ENCODE data around the gene MAGI1. TPM values are rescaled to one million over a fixed set of nuclear protein-coding genes. Genes with fewer than 3 reads are reported as not detected.

Gene MAGI1
- total RNA-seq, 5 donors from 2014 or later (not counting 1 experiment from before 2014, with no cell fraction given), result 0.23 to 0.63 (median 0.29) TPM

DNA sequence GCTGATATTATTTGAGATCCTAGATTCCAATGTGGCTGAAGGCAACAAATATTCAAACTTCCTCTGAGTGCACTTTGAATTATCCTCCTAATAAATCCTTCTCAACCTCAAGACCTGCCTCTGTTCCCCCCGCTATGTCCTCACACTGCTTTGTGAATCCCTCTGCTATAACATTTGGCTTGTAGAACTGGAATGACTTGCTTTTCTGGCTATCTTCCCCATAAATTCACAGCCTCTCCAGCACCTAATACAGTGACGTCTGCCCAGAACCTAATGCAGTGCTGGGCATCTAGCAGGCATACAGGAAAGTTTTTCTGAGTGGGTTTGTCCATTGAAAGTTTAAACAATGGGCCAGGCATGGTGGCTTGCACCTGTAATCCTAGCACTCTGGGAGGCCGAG, 707.0 kb downstream of the MAGI1 start:
- Histone ChIP-seq H3K4me1 (ENCODE audit: control insufficient read depth in 1 of 2, extremely low read depth in 1 of 2, insufficient read depth in 2 of 2, low read length in 2 of 2) (no peaks in the 10 kb centered on the region), H3K36me3 (ENCODE audit: control insufficient read depth in 2 of 2, extremely low read depth in 1 of 2, insufficient read depth in 1 of 2, low read length in 1 of 2) (no peaks in the 10 kb centered on the region), H3K27ac (ENCODE audit: low read length) (no peak overlapping the region), H3K9me3 (no peaks in the 10 kb centered on the region), H3K4me3 (ENCODE audit: control insufficient read depth in 1 of 2, extremely low read depth in 1 of 2, low read length in 1 of 2) (no peak overlapping the region), H3K27me3 (replicated peaks in 1 of 2; ENCODE audit: control insufficient read depth in 2 of 2, extremely low read depth in 1 of 2, insufficient read depth in 2 of 2, low read length in 1 of 2) (no peaks in the 10 kb centered on the region)
- H3K27me3 Mint-ChIP-seq, result no peaks in the 10 kb centered on the region
- H3K36me3 Mint-ChIP-seq, result no peaks in the 10 kb centered on the region
- H3K4me1 Mint-ChIP-seq, result no peaks in the 10 kb centered on the region
- ChIA-PET POLR2A (no interaction called here), CTCF (no interaction called here)
- H3K9me3 Mint-ChIP-seq, result peaks cover 8 to 21% (median 18%) of the 10 kb centered on the region in 3 donors
- H3K4me3 Mint-ChIP-seq, result no peak overlapping the region
- no peak for ATAC-seq (replicated peaks in 1 of 4)
- DNase-seq, result no peak
- 60% methylated on average over 1 of the region's 3 CpGs for WGBS (ENCODE audit: insufficient coverage)
- H3K27ac Mint-ChIP-seq, result no peak overlapping the region

DNA sequence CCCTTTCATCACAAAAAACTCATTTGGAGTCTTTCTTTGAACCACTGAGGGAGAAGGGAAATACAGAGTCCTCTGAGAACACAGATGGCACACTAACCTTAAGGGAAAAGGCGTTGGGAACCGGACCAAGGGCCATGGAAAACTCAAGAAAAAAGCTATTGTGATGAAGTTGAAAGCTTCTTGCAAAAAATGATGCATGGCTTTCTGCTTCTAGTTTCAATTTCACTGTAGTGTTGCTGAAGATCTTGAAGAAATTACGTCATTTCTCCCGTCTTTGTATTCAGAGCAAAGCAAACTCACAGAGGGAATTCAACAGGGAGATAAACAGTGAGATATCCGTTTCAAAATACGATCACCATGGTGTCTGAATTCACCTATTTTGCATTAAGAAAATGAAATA, 708.6 kb downstream of the MAGI1 start:
- ChIA-PET POLR2A (no interaction called here), CTCF (no interaction called here)
- Histone ChIP-seq H3K27me3 (replicated peaks in 1 of 2; ENCODE audit: control insufficient read depth in 2 of 2, extremely low read depth in 1 of 2, insufficient read depth in 2 of 2, low read length in 1 of 2) (no peaks in the 10 kb centered on the region), H3K4me1 (ENCODE audit: control insufficient read depth in 1 of 2, extremely low read depth in 1 of 2, insufficient read depth in 2 of 2, low read length in 2 of 2) (no peaks in the 10 kb centered on the region), H3K4me3 (ENCODE audit: control insufficient read depth in 1 of 2, extremely low read depth in 1 of 2, low read length in 1 of 2) (no peak overlapping the region), H3K9me3 (no peaks in the 10 kb centered on the region), H3K36me3 (ENCODE audit: control insufficient read depth in 2 of 2, extremely low read depth in 1 of 2, insufficient read depth in 1 of 2, low read length in 1 of 2) (no peaks in the 10 kb centered on the region), H3K27ac (ENCODE audit: low read length) (no peak overlapping the region)
- no peak for ATAC-seq (replicated peaks in 1 of 4)
- Mint-ChIP-seq H3K9me3 (peaks cover 6 to 13% (median 13%) of the 10 kb centered on the region in 3 donors), H3K4me1 (no peaks in the 10 kb centered on the region), H3K27me3 (peaks cover 0 to 3% of the 10 kb centered on the region in 2 donors), H3K4me3 (no peak overlapping the region), H3K36me3 (no peaks in the 10 kb centered on the region), H3K27ac (no peak overlapping the region)
- no CpG with 5 or more reads among the region's 6 CpGs for WGBS (ENCODE audit: insufficient coverage)
- DNase-seq, result no peak

DNA sequence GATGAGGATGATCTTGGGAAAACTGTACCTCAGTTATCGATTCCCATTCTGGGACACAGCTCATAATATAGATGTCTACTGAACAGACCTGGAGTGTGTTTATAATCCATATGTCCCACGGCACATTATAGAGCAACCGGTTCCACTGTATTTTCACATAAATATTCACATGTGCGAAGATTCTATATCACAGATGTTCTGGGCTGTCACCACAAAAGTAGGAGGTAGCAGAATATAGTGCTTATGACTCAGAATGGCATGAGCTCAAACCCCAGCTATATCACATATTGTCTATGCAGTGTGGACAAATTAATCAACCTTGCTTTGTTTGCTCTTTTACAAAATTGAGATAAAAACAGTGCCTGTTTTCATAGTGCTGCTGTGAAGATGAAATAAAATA, 710.6 kb downstream of the MAGI1 start:
- H3K4me3 Mint-ChIP-seq, result no peak overlapping the region
- H3K4me3 ChIP-seq (ENCODE audit: control insufficient read depth in 1 of 2, extremely low read depth in 1 of 2, low read length in 1 of 2), result no peak overlapping the region
- H3K27me3 Mint-ChIP-seq, result peaks cover 0 to 3% of the 10 kb centered on the region in 2 donors

DNA sequence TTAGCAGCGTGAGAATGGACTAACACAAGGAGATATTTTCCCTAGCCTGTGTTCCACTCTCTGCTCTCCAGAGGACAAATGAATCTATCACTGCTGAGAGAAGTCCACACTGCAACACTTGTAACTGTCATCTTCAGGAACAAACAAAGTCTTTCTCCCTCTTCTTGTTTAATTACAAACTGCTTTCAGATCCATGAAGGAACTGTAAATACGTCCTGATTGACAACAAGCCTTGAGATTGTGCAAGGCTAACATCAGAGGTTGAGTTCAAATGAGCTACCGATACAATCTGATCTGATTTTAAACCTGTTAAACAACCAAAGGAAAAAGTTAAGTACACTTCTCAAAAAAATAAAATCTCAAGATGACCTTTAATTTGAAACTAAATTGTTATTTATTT, 712.1 kb downstream of the MAGI1 start:
- H3K4me3 Mint-ChIP-seq, result no peak overlapping the region
- no peak for ATAC-seq (replicated peaks in 1 of 4)
- CTCF ChIA-PET, result no interaction called here

More for the DNA sequence above, 710.6 kb downstream of the MAGI1 start:
- no peak overlapping the region for H3K27ac Mint-ChIP-seq
- ATAC-seq (replicated peaks in 1 of 4), result no peak
- Histone ChIP-seq H3K9me3 (no peaks in the 10 kb centered on the region), H3K27me3 (replicated peaks in 1 of 2; ENCODE audit: control insufficient read depth in 2 of 2, extremely low read depth in 1 of 2, insufficient read depth in 2 of 2, low read length in 1 of 2) (no peaks in the 10 kb centered on the region), H3K4me1 (ENCODE audit: control insufficient read depth in 1 of 2, extremely low read depth in 1 of 2, insufficient read depth in 2 of 2, low read length in 2 of 2) (no peaks in the 10 kb centered on the region), H3K27ac (ENCODE audit: low read length) (no peak overlapping the region), H3K36me3 (ENCODE audit: control insufficient read depth in 2 of 2, extremely low read depth in 1 of 2, insufficient read depth in 1 of 2, low read length in 1 of 2) (no peaks in the 10 kb centered on the region)
- H3K4me1 Mint-ChIP-seq, result no peaks in the 10 kb centered on the region
- POLR2A ChIA-PET, result no interaction called here
- WGBS (ENCODE audit: insufficient coverage), result no CpG with 5 or more reads among the region's 4 CpGs
- DNase-seq, result no peak
- CTCF ChIA-PET, result no interaction called here
- H3K9me3 Mint-ChIP-seq, result peaks cover 8 to 18% (median 13%) of the 10 kb centered on the region in 3 donors
- no peaks in the 10 kb centered on the region for H3K36me3 Mint-ChIP-seq

DNA sequence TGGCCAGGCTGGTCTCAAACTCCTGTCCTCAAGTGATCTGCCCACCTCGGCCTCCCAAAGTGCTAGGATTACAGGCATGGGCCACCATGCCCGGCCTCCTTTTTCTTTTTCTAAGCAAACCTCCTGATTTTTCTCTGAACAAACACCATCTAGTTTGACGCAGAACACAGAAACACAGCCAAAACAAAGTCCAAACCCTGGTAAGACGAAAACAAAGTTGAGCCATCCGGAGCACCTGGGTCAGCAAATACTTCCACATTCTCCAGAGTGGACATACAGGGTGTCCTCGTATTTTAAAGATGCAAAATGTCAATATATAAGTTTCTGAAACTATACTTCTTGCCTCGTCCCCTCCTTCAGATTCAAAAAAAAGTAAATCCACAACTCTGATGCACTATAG, 715.8 kb downstream of the MAGI1 start:
- Histone ChIP-seq H3K4me3 (ENCODE audit: control insufficient read depth in 1 of 2, extremely low read depth in 1 of 2, low read length in 1 of 2) (no peak overlapping the region), H3K36me3 (ENCODE audit: control insufficient read depth in 2 of 2, extremely low read depth in 1 of 2, insufficient read depth in 1 of 2, low read length in 1 of 2) (no peaks in the 10 kb centered on the region), H3K4me1 (ENCODE audit: control insufficient read depth in 1 of 2, extremely low read depth in 1 of 2, insufficient read depth in 2 of 2, low read length in 2 of 2) (no peaks in the 10 kb centered on the region), H3K27ac (ENCODE audit: low read length) (no peak overlapping the region), H3K27me3 (replicated peaks in 1 of 2; ENCODE audit: control insufficient read depth in 2 of 2, extremely low read depth in 1 of 2, insufficient read depth in 2 of 2, low read length in 1 of 2) (no peaks in the 10 kb centered on the region), H3K9me3 (no peaks in the 10 kb centered on the region)
- Mint-ChIP-seq H3K27me3 (peaks cover 0 to 3% of the 10 kb centered on the region in 2 donors), H3K4me1 (no peaks in the 10 kb centered on the region), H3K27ac (no peak overlapping the region), H3K9me3 (peaks cover 8 to 23% (median 9%) of the 10 kb centered on the region in 3 donors), H3K36me3 (no peaks in the 10 kb centered on the region), H3K4me3 (no peak overlapping the region)
- POLR2A ChIA-PET, result no interaction called here
- no peak for DNase-seq
- ATAC-seq (replicated peaks in 1 of 4), result peak in 1 of 4 experiments; percentile 19
- CTCF ChIA-PET, result no interaction called here
- 46% methylated on average over 2 of the region's 7 CpGs for WGBS (ENCODE audit: insufficient coverage)

More for the DNA sequence above, 712.1 kb downstream of the MAGI1 start:
- Mint-ChIP-seq H3K4me1 (no peaks in the 10 kb centered on the region), H3K36me3 (no peaks in the 10 kb centered on the region), H3K27me3 (peaks cover 0 to 3% of the 10 kb centered on the region in 2 donors), H3K9me3 (peaks cover 9 to 22% (median 13%) of the 10 kb centered on the region in 3 donors), H3K27ac (no peak overlapping the region)
- no peaks in the 10 kb centered on the region for H3K9me3 ChIP-seq
- H3K4me1 ChIP-seq (ENCODE audit: control insufficient read depth in 1 of 2, extremely low read depth in 1 of 2, insufficient read depth in 2 of 2, low read length in 2 of 2), result no peaks in the 10 kb centered on the region
- no peak overlapping the region for H3K4me3 ChIP-seq (ENCODE audit: control insufficient read depth in 1 of 2, extremely low read depth in 1 of 2, low read length in 1 of 2)
- no peak overlapping the region for H3K27ac ChIP-seq (ENCODE audit: low read length)
- no peaks in the 10 kb centered on the region for H3K36me3 ChIP-seq (ENCODE audit: control insufficient read depth in 2 of 2, extremely low read depth in 1 of 2, insufficient read depth in 1 of 2, low read length in 1 of 2)
- 100% methylated on average over 1 of the region's 3 CpGs for WGBS (ENCODE audit: insufficient coverage)
- no peaks in the 10 kb centered on the region for H3K27me3 ChIP-seq (replicated peaks in 1 of 2; ENCODE audit: control insufficient read depth in 2 of 2, extremely low read depth in 1 of 2, insufficient read depth in 2 of 2, low read length in 1 of 2)
- no peak for DNase-seq
- POLR2A ChIA-PET, result no interaction called here

DNA sequence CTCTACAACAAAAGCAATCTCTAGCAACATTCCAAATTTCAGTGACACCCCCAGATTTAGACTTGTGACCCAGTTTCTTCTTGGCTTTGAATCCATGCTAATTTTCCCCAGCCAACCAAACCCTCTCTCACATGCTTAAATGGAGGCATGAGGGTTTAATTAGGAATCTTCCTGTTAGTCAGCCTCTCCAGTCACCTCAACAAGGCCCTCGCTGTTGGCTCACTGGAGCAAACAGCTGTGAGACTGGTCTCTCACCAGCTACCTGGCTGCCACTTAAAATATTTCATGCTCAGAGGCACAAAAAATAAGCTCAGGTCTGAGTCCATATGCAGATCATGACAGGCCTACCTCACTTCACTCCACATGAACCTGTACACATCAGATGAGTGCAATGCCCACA, 720.5 kb downstream of the MAGI1 start:
- no peak overlapping the region for H3K27ac Mint-ChIP-seq
- Histone ChIP-seq H3K4me3 (ENCODE audit: control insufficient read depth in 1 of 2, extremely low read depth in 1 of 2, low read length in 1 of 2) (no peak overlapping the region), H3K36me3 (ENCODE audit: control insufficient read depth in 2 of 2, extremely low read depth in 1 of 2, insufficient read depth in 1 of 2, low read length in 1 of 2) (no peaks in the 10 kb centered on the region), H3K27me3 (replicated peaks in 1 of 2; ENCODE audit: control insufficient read depth in 2 of 2, extremely low read depth in 1 of 2, insufficient read depth in 2 of 2, low read length in 1 of 2) (no peaks in the 10 kb centered on the region), H3K9me3 (no peaks in the 10 kb centered on the region), H3K27ac (ENCODE audit: low read length) (no peak overlapping the region), H3K4me1 (ENCODE audit: control insufficient read depth in 1 of 2, extremely low read depth in 1 of 2, insufficient read depth in 2 of 2, low read length in 2 of 2) (no peaks in the 10 kb centered on the region)
- no peaks in the 10 kb centered on the region for H3K4me1 Mint-ChIP-seq
- H3K27me3 Mint-ChIP-seq, result no peaks in the 10 kb centered on the region
- H3K4me3 Mint-ChIP-seq, result no peak overlapping the region
- WGBS (ENCODE audit: insufficient coverage), result no CpG with 5 or more reads among the region's 1 CpG
- H3K36me3 Mint-ChIP-seq, result no peaks in the 10 kb centered on the region
- ATAC-seq (replicated peaks in 1 of 4), result no peak
- ChIA-PET POLR2A (no interaction called here), CTCF (no interaction called here)
- H3K9me3 Mint-ChIP-seq, result peaks cover 12 to 21% (median 13%) of the 10 kb centered on the region in 3 donors
- no peak for DNase-seq

DNA sequence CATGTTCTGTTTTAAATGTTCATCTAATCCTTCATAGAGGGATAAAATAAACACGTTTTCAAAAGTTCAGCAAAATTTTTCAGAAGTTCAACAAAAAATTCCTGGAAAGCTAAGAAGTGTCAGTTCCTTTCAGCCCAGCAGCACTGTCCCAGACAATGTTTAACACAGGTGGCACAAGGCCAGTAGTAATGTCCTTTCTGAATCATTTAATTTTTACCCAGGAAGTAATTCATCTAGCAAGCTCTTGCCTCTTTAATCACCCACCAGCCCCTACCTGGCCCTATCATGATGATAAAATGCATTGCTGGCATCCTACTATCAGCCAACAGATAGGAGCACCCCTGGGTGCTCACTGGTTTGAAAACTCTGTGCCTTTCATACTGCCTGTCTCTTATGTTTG, 723.8 kb downstream of the MAGI1 start:
- Histone ChIP-seq H3K4me1 (ENCODE audit: control insufficient read depth in 1 of 2, extremely low read depth in 1 of 2, insufficient read depth in 2 of 2, low read length in 2 of 2) (no peaks in the 10 kb centered on the region), H3K27ac (ENCODE audit: low read length) (no peak overlapping the region), H3K9me3 (no peaks in the 10 kb centered on the region), H3K36me3 (ENCODE audit: control insufficient read depth in 2 of 2, extremely low read depth in 1 of 2, insufficient read depth in 1 of 2, low read length in 1 of 2) (no peaks in the 10 kb centered on the region), H3K4me3 (ENCODE audit: control insufficient read depth in 1 of 2, extremely low read depth in 1 of 2, low read length in 1 of 2) (no peak overlapping the region), H3K27me3 (replicated peaks in 1 of 2; ENCODE audit: control insufficient read depth in 2 of 2, extremely low read depth in 1 of 2, insufficient read depth in 2 of 2, low read length in 1 of 2) (no peaks in the 10 kb centered on the region)
- H3K27me3 Mint-ChIP-seq, result no peaks in the 10 kb centered on the region
- H3K36me3 Mint-ChIP-seq, result no peaks in the 10 kb centered on the region
- H3K4me1 Mint-ChIP-seq, result no peaks in the 10 kb centered on the region
- ATAC-seq (replicated peaks in 1 of 4), result no peak
- ChIA-PET CTCF (no interaction called here), POLR2A (no interaction called here)
- WGBS (ENCODE audit: insufficient coverage), result 67% methylated on average over 1 of the region's 1 CpG
- no peak overlapping the region for H3K27ac Mint-ChIP-seq
- DNase-seq, result no peak
- H3K4me3 Mint-ChIP-seq, result no peak overlapping the region
- peaks cover 8 to 14% (median 11%) of the 10 kb centered on the region in 3 donors for H3K9me3 Mint-ChIP-seq
